Activated naive CD4-positive, alpha-beta T cell treated with anti-CD3 and anti-CD28 coated beads, Interleukin-2, amount 50 U/mL, for 16 hours (primary cell): ENCODE results near the gene TRIM9.

ENCODE experiments used
- DNase-seq: peaks from one replicate; pipeline ENCODE4 v3.0.0-alpha.2; 2020

The TRIM9 gene

DNA sequence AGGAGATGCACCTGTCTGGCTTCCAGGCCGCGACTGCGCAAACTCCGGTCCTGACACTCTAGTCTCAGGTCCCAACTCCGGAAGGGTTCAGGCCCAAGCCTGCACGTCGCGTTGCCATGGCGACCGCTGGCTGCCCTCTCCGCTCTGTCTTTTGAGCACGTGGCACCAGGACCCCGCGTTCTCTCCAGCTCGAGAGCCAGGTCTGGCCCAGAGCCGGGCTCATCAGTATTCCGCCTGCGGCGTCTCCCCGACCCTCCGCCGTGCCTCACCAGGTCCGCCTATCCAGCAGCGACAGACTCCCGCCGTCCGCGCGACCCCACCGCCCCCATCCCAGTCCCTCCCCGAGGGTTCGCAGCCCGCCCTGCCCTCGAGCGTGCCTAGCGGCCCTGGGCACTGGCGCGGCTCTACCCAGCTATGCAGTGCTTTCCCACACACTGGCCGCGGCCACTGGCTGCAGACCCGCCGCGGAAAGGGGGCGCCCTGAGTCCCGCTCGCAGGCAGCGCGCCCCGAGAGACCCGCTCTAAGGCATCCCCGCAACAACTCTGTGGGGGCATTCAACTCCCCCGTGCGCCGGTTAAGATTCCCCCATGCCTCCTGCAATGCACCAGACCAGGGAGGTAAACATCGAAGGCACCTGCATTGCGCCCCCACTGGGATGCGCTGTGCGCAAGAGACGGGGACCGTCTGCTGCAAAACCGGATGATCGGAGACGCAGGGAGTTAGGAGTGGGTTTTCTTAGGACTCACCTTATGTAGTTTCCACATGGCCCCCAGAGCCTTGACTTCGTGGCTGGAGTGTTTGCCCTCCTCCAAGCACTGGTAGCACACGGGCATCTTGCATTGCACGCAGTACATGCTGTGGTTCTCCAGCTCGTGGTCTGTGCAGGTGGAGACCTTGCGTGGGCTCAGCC lies 1.3 kb downstream of the TRIM9 start:
- peak; percentile 60 for DNase-seq

DNA sequence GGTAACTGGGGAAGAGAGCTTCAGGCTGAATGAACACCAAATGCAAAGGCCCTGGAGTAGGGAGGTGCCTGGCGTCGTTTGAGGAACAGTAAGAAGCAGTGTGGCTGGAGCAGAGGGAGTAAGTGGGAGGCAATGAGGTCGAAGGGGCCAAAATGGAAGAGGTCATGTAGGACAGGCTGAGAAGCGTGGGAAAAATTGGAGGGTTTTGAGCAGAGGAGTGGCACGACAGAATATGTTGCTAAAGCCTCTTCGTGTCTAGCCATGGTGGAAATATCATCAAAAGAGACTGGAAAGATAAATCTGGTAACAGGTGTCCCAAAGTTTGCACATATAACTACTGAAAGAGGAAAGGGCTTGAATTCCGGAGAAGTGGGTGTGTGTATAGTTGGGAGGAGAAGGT lies 1.9 kb downstream of the TRIM9 start:
- no peak for DNase-seq

DNA sequence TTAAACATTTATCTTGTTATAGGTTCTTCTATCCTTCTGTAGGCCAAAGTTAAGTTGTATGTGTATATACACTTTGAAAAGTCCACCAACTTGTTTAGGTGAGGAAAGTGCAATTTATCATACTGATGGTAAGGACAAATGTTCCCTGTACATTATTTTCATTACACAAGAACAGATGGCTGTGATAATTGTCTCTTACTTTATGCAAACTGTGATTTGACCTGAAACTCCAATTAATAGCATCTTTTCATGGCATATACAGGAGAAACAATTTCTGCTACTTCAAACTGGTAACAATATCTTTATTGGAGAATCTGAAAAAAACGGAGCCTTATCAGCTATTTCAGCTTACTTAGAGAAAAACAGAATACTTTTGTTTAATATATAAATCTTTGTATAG lies 5.6 kb downstream of the TRIM9 start:
- no peak for DNase-seq

DNA sequence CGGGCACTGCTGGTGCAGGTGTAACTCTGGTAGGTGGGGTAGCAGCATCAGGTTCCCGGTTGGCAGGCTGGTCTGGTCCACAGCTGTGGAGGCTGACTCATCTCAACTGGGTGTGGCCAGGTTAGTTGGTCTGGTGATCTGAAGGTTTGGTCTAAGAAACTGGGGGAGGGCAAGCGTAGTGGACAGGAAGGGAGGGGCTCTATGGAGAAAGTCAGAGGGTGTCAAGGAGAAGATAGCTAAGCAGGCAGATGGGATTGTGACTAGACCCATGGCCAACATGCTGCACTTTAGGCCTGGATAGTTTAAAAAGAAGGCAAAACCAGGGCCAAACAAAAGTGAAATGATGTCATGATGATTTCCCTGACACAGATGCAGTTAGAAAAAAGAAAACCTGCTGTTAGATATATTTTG lies 7.9 kb downstream of the TRIM9 start:
- no peak for DNase-seq

DNA sequence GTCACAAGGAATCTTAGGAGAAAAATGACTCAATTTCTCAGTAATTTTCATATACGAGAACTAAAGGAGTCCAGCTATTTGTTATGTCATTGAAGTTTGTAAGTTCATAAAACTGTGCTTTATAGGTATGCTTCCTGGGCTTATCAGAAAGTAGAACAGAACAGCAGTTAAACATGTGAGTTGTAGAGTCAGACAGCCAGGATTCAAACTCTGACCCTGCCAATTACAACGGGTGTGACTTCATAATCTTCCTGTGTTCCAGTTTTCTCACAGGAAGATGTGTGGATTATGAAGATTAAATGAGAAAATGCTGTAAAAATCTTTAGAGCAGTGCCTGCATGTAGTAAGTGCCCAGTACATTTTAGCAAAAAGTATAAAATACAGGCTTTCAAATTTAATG lies 8.9 kb downstream of the TRIM9 start:
- DNase-seq = no peak

DNA sequence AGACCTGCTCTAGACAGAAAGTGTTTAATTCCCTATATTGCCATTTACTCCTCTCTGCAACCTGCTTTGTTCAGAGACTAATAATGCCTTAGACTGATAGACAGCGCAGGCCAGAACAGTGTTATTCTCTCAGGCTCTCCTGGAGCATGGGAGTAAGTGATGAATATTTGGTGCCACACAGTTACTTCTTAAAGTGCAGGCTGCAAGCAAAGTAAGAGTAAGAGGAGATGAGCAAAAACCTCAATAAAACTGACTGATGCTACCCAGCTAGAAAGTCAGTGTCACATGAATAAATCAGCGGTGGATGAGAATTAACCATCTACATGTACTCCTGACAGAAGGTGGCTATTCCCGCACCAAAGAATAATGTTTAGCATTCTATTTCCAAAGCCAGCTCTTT lies 9.9 kb downstream of the TRIM9 start:
- DNase-seq = no peak

DNA sequence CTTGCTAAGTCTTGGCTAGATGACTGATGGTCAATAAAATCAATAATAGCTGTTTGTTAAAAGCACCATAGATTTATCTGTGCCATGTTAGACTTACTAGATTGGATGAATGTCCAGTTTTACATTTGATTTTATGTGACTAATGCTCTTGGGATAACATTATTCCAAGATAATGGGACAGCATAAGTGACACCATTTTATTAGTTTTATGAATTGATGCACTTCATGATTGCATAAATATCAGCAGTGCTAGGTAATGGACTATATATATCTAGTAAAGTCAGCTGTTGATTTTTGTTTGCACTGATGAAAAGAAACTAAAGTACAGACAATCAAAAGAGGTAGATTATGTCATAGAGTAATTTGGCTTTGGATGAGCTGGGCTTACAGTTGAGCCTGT lies 10.4 kb downstream of the TRIM9 start:
- DNase-seq = no peak

DNA sequence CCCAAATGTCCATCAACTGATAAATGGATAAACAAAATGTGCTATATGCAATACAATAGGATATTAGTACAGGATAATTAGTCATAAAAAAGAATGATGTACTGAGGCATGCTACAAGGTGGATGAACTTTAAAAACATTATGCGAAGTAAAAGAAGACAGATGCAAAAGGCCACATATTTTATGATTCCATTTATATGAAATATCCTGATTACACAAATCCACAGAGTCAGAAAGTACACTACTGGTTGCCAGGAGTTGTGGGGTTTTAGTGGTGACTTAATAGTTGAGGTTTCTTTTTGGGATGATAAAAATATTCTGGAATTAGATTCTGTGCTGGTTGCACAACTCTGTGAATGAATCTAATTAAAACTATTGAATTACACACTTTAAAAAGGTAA lies 12.6 kb downstream of the TRIM9 start:
- no peak for DNase-seq

DNA sequence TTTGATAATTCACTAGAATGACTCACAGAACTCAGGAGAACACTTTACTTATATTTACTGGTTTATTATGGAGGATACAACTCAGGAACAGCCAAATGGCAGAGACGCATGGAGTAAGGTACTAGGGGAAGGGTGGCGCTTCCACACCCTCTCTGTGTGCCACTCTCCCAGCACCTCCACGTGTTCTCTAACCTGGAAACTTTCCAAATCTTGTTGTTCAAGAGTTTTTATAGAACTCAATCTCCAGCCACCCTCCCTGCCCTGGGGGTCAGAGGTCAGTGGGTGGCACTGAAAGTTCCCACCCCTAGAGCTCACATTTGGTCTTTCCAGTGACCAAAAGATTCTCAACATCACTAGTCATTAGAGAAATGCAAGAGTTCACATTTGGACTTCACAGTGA lies 13.2 kb downstream of the TRIM9 start:
- DNase-seq = no peak

DNA sequence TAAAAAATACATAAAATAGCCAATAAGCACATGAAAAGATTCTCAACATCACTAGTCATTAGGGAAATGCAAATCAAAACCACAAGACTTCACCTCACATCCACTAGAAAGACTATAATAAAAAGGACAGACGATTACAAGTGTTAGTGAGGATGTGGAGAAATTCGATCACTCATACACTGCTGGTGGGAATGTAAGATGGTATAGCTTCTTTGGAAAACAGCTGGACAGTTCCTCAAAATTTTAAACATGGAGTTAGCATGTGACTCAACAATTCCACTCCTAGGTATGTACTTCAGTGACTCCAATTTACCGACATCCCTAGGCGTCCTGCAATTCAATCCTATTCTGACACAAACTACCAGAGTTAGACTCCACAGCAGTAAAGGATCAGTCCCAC lies 13.7 kb downstream of the TRIM9 start:
- no peak for DNase-seq

DNA sequence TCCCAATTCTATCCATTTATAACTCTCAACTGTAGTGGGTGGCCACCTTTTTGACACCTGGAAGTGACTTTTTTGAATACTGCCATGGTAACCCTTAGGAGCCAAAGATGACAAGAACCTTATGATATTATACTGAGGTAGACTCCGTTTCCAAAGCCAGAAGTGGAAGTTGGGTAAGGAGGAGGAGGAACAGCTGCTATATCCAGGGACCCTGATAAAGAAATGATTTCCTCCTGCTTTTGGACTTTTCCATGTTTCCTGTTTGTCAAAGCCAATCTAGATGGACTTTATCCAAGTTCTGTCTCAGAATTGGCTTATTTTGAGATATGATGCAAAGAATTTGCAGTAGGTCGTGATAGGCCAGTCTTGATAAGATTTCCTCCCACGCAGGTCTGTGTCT lies 14.3 kb downstream of the TRIM9 start:
- DNase-seq = no peak

DNA sequence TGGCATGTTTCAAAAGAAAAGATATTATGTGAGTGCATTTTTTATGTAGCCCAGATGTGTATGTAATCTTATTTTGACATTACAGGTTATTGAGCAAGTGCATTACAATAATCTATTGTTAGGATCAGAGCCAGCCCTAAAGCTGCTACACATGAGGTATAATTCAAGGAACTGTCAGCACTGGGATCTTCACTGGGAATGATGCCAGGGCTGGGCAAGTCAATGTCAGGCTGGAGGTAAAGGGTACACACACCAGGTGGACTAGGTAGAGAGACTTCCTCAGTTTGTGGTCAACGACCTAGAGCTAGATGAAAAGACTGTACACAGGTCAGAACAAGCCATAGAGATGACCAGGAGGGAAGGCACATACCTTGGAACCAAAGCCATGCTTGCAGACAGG lies 15.4 kb downstream of the TRIM9 start:
- no peak for DNase-seq

DNA sequence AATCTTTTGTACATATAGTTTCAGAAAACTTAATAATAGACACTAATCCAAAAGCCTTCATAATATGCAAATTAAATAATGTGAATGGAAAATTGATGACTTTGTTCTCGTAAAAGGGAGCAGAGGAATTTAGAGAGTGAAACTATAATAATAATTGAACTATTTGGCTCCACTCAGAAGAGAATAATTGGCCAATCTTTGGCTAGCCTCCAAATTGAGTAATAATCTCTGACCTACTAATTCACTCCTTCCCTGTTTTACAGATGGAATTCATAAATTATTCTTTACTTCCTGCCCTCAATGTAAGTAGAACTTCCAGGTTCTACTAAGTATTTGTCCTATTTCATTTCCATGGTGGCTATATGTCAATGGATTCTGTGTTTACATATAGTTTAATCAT lies 15.8 kb downstream of the TRIM9 start:
- no peak for DNase-seq

DNA sequence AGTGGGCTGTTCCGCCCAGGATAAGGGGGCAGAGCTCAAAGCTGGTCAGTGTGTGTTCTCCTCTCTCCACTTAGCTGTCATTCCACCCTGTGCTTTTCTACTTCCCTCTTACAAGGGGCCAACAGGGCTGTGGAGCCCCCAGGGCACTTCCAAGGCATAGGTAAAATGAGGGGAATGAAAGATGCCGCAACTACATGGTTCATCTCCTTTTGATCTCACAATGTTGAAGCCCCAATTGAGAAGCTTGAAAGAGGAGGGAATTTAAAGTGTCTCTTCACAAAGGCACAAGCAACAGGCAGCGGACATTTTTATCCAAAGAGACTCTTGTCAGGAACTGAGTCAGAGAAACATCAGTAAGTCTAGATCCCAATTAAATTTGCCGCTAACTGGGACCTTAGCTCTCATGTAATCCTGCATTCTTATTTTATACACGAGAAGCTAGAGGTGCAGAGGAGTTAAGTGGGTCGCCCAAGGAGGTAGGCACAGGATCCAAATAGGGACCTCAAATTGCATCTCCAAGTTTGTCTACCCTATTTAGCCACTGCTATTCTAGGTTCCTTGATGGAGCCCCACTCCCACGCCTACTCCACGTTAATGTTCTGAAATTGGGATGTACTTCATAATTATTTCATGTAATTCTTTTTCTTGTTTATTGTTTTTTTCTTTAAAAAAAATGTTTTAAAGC lies 20.1 kb downstream of the TRIM9 start:
- DNase-seq = no peak

DNA sequence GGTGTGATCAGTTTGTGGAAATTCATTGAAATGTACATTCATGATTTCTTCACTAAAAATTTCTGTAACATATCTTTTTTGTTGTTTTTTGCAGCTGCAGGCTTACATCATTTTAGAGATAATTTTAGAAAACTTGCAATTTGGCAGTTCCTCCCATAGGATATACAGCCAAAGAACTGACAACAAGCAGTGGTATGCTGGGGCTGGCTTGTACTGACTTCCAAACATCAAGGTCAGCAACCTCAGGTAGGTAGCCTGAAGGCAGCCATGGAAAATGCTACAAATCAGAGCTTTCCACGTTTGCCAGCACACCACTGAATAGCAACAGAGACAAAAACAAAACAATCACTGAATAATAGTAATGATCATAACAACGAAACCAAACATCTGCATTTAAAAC lies 21.2 kb downstream of the TRIM9 start:
- no peak for DNase-seq

DNA sequence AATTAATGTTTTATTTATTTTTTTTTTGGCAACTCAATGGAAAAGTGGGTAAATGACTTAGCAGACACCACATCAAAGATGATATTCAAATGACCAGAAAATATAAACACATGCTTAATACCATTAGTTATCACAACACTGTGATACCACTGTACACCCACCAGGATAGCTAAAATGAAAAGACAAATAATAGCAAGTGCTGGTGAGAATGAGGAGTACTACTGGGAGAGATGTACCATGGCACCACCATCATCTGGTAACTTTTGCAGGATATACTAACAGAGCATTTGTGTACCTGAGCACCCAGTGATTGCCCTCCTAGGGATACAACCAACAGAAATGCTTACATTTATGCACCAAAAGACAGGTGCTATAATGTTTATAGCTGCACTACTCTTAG lies 21.9 kb downstream of the TRIM9 start:
- DNase-seq = no peak

DNA sequence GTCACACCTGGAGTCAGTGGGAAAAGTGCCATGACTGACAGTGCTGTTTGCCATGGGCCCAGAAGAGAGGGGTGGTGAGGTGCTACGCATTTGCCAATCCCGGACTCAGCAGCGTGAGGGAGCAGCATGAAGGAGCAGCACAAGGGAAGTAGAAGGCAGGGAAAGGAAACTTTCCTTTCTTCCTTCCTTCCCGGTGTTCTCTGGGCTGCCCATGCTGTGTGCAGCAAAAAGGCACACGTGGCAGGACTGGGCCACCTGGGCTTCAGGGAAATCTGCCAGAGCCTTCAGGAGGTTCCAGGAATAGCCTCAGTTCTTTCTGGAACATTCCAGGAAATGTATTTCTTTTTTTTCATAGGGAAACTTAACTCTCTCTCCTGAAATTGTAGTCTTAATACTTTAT lies 23.0 kb downstream of the TRIM9 start:
- no peak for DNase-seq

DNA sequence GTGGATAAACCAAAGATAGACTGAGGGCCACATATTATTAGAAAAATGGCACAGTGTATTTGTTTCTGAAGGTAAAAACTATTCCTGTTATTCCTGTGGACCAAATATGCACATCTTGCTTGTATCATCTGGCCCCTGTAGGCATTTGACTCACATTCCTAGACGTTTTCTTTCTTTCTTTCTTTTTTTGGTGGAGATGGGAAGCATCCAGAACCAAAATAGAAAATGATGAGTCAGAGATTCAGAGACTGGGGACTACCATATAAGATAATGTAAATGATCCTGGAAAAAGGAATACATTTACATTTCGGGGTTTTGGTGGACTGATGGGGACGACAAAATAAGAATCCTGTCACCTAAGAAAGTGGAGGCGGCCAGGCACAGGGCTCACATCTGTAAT lies 24.2 kb downstream of the TRIM9 start:
- DNase-seq = no peak

DNA sequence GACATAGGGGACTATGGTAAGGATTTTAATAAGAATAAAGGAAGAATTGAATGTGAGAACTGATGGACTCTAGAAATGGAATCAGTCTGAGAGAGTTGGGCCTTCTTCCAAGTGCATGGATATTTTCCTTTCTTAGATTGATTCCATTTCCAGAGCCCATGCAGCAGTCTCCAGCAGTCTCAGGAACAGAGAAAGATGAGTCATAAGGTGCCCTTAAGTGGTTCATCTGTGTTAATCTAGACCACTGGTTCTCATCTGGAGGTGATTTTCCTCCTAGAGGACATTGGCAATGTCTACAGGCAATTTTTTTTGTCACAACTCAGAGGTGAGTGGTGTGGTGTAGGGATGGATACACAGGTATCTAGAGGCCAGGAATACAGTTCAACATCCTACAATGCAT lies 25.9 kb downstream of the TRIM9 start:
- DNase-seq = no peak

DNA sequence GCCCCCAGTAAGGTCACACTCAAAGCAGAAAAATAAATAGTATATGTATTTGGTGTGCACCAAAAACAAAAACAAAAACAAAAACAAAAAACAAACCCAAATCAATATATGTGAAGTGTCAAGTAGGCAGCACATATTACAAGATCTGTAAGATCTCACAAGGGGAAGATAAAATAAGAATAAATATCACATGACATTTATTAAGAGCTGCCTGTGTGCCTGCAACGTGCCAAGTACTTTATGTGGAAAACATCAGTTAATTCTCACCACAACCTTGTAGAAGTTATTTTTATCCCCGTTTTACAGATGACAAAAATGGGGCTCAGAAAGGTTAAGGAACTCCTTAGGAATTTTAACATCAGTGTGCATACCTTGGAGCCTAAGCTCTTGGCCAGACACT lies 26.6 kb downstream of the TRIM9 start:
- no peak for DNase-seq

DNA sequence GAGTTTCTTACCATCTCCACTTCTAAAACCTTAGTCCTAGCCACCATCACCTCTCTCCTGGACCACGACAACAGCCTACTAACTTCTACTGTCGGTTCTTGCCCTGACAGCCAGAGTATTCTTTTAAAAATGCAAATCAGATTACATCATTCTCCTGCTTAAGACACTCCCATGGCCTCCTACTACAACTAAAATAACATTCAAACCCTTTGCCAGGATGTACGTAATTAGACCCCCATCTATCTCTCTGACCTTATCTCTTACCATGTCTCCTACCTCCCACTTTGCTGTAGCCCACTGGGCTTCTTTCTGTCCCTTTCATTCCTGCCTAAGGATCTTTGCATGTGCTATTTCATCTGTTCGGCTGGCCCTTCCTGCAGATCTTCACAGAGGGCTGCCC lies 27.6 kb downstream of the TRIM9 start:
- DNase-seq = no peak

DNA sequence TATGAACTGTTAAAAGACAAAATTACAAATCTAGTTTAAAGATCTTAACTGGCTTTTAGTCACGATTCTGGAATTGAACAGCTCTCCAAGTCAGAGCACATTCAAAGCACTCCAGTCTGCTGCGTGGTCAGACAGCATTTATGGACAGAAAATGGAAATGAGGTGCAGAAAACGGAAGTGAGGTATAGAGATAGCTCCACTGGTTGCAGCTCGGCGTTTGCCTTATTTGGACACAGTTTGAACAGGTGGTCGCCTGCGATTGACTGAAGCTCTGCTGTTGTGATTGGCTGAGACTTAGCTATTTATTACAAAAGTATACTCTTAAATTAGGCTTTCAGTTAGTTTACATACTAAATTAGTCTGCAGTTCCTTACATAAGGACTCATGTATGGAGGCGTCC lies 28.3 kb downstream of the TRIM9 start:
- no peak for DNase-seq

DNA sequence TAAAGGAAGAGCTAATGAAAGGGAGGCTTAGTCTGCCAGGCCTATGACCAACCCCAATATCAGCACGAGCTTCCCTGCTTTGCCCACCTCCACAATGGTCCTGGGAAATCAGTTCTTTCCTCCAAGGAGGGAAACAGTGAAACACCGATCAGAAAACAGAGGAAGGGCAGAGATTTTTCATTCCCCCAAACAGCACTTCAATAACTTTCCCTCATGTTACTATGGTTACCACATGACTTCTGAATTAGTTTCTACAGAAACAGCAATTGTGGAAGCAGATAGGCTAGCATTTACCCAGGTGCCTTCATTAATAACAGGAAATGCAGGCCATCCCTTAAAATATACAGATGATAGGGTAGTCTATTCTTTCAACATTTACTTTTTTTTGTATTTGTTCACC lies 35.9 kb downstream of the TRIM9 start:
- DNase-seq = no peak

DNA sequence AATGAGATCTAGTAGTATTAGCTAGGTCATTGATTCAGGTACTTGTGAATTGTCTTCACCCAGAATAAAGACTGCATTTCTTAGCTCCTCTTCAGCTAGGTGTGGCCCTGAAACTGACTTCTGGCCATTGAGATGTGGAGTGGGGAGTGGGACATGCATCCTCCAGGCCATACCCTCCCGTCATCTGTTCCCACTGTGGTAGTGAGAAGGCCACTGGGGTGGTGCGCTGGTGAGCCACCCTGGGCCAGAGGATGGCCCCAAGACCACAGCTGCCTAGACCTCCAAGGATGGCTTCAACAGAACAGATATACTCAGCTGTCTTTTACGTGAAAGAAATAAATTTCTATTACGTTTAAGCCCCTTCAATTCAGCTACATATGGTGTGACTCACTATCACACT lies 36.5 kb downstream of the TRIM9 start:
- DNase-seq = no peak

DNA sequence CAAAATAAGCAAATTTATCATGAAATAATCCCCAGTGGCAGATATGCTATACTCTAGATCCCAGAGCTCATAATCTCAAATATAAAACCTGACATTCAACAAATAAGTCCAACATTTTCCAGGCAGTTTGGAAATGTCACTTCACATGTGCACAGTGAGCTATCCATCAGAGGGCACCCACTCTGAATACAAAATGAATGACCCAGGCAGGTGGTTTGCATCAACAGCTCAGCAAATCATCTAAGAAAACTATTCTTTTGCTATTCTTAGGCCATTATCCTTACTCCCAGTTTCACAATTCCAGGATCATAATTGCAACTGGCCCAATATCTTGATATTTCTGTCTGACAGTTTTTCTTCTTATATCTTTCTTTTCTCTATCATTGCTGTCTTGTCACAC lies 38.5 kb downstream of the TRIM9 start:
- no peak for DNase-seq
